ENCODE results near the gene KRTAP22-1. TPM values are rescaled to one million over a fixed set of nuclear protein-coding genes. Genes with fewer than 3 reads are reported as not detected.

Gene KRTAP22-1
- polyA plus RNA-seq, 6 donors from 2014 or later, result not detected

- Mint-ChIP-seq H3K9me3 (peaks cover 0 to 10% (median 6%) of the 10 kb centered on the region in 7 donors), H3K36me3 (no peaks in the 10 kb centered on the region), H3K4me3 (no peak within 1 kb of the TSS), H3K4me1 (no peaks in the 10 kb centered on the region), H3K27ac (no peak within 1 kb of the TSS), H3K27me3 (no peaks in the 10 kb centered on the region)
- DNase-seq (no peak), ATAC-seq (ENCODE audit: low read depth in 2 of 2) (no peak)
Measured at GRCh38 chr21:30598802-30599201, 2.1 kb upstream of the KRTAP22-1 start, which contains the start of gene KRTAP6-2. Gene KRTAP6-2 (minus strand): TSS chr21:30598902. CDS start chr21:30598874, 28 bp downstream.

- Mint-ChIP-seq H3K27me3 (no peaks in the 10 kb centered on the region), H3K36me3 (no peaks in the 10 kb centered on the region), H3K4me1 (no peaks in the 10 kb centered on the region), H3K9me3 (peaks cover 1 to 26% (median 14%) of the 10 kb centered on the region in 7 donors), H3K4me3 (no peak overlapping the region), H3K27ac (no peak overlapping the region)
- ATAC-seq (ENCODE audit: low read depth in 2 of 2) (no peak), DNase-seq (no peak)
Measured at GRCh38 chr21:30605968-30606367, 5.1 kb downstream of the KRTAP22-1 start.

GRCh38 chr21:30612132-30612531 lies 11.2 kb downstream of the KRTAP22-1 start:
- no peak for DNase-seq
- H3K36me3 Mint-ChIP-seq, result no peaks in the 10 kb centered on the region
- peaks cover 3 to 17% (median 10%) of the 10 kb centered on the region in 7 donors for H3K9me3 Mint-ChIP-seq
- H3K4me1 Mint-ChIP-seq, result no peaks in the 10 kb centered on the region
- H3K4me3 Mint-ChIP-seq, result no peak overlapping the region
- H3K27me3 Mint-ChIP-seq, result no peaks in the 10 kb centered on the region
- no peak for ATAC-seq (ENCODE audit: low read depth in 2 of 2)
- no peak overlapping the region for H3K27ac Mint-ChIP-seq

- Mint-ChIP-seq H3K4me3 (no peak within 1 kb of the TSS), H3K27me3 (no peaks in the 10 kb centered on the region), H3K36me3 (no peaks in the 10 kb centered on the region), H3K27ac (no peak within 1 kb of the TSS), H3K9me3 (peaks cover 3 to 13% (median 5%) of the 10 kb centered on the region in 7 donors), H3K4me1 (no peaks in the 10 kb centered on the region)
- DNase-seq, result no peak
- no peak for ATAC-seq (ENCODE audit: low read depth in 2 of 2)
Measured at GRCh38 chr21:30613836-30614235, 12.9 kb downstream of the KRTAP22-1 start, which contains the start of gene KRTAP6-1. Gene KRTAP6-1 (minus strand): TSS chr21:30613930. CDS start chr21:30613904, 26 bp downstream.

- H3K9me3 Mint-ChIP-seq, result peaks cover 3 to 13% (median 5%) of the 10 kb centered on the region in 7 donors
Measured at GRCh38 chr21:30615199-30615598, 14.3 kb downstream of the KRTAP22-1 start.

GRCh38 chr21:30616125-30616524 lies 15.2 kb downstream of the KRTAP22-1 start, which contains the start of gene KRTAP20-1:
Gene KRTAP20-1 (plus strand): TSS chr21:30616425. CDS start chr21:30616455, 30 bp downstream.
- Mint-ChIP-seq H3K4me1 (no peaks in the 10 kb centered on the region), H3K9me3 (peaks cover 0 to 8% (median 2%) of the 10 kb centered on the region in 7 donors), H3K36me3 (no peaks in the 10 kb centered on the region), H3K4me3 (no peak within 1 kb of the TSS), H3K27ac (no peak within 1 kb of the TSS), H3K27me3 (no peaks in the 10 kb centered on the region)
- ATAC-seq (ENCODE audit: low read depth in 2 of 2) (no peak), DNase-seq (no peak)

More at GRCh38 chr21:30615199-30615598, 14.3 kb downstream of the KRTAP22-1 start:
- H3K4me3 Mint-ChIP-seq, result no peak overlapping the region
- no peak for DNase-seq
- H3K27me3 Mint-ChIP-seq, result no peaks in the 10 kb centered on the region
- no peaks in the 10 kb centered on the region for H3K4me1 Mint-ChIP-seq
- no peak overlapping the region for H3K27ac Mint-ChIP-seq
- H3K36me3 Mint-ChIP-seq, result no peaks in the 10 kb centered on the region
- no peak for ATAC-seq (ENCODE audit: low read depth in 2 of 2)

- no peak overlapping the region for H3K27ac Mint-ChIP-seq
- ATAC-seq (ENCODE audit: low read depth in 2 of 2), result no peak
Measured at GRCh38 chr21:30620080-30620479, 19.2 kb downstream of the KRTAP22-1 start.

GRCh38 chr21:30620522-30620921 lies 19.6 kb downstream of the KRTAP22-1 start, which contains the start of gene KRTAP20-4:
Gene KRTAP20-4 (plus strand): TSS chr21:30620627.
- Mint-ChIP-seq H3K4me3 (no peak within 1 kb of the TSS), H3K27me3 (no peaks in the 10 kb centered on the region), H3K36me3 (no peaks in the 10 kb centered on the region), H3K9me3 (peaks cover 0 to 14% (median 4%) of the 10 kb centered on the region in 7 donors), H3K4me1 (no peaks in the 10 kb centered on the region), H3K27ac (no peak within 1 kb of the TSS)
- DNase-seq (no peak), ATAC-seq (ENCODE audit: low read depth in 2 of 2) (no peak)

More at GRCh38 chr21:30620080-30620479, 19.2 kb downstream of the KRTAP22-1 start:
- H3K4me3 Mint-ChIP-seq, result no peak overlapping the region
- H3K4me1 Mint-ChIP-seq, result no peaks in the 10 kb centered on the region
- no peak for DNase-seq
- H3K27me3 Mint-ChIP-seq, result no peaks in the 10 kb centered on the region
- H3K36me3 Mint-ChIP-seq, result no peaks in the 10 kb centered on the region
- H3K9me3 Mint-ChIP-seq, result peaks cover 0 to 14% (median 4%) of the 10 kb centered on the region in 7 donors

GRCh38 chr21:30623362-30623761 lies 22.5 kb downstream of the KRTAP22-1 start:
- ATAC-seq (ENCODE audit: low read depth in 2 of 2) (no peak), DNase-seq (no peak)
- no peaks in the 10 kb centered on the region for H3K36me3 Mint-ChIP-seq
- H3K9me3 Mint-ChIP-seq, result peaks cover 0 to 14% (median 8%) of the 10 kb centered on the region in 7 donors
- no peaks in the 10 kb centered on the region for H3K4me1 Mint-ChIP-seq
- no peak overlapping the region for H3K4me3 Mint-ChIP-seq
- no peaks in the 10 kb centered on the region for H3K27me3 Mint-ChIP-seq
- H3K27ac Mint-ChIP-seq, result no peak overlapping the region

- Mint-ChIP-seq H3K4me3 (no peak overlapping the region), H3K27me3 (no peaks in the 10 kb centered on the region), H3K27ac (no peak overlapping the region), H3K9me3 (peaks cover 0 to 14% (median 6%) of the 10 kb centered on the region in 7 donors), H3K36me3 (no peaks in the 10 kb centered on the region), H3K4me1 (no peaks in the 10 kb centered on the region)
- no peak for DNase-seq
- no peak for ATAC-seq (ENCODE audit: low read depth in 2 of 2)
Measured at GRCh38 chr21:30625449-30626165, 24.7 kb downstream of the KRTAP22-1 start.

- Mint-ChIP-seq H3K36me3 (no peaks in the 10 kb centered on the region), H3K4me1 (no peaks in the 10 kb centered on the region), H3K4me3 (no peak overlapping the region), H3K9me3 (peaks cover 0 to 11% (median 5%) of the 10 kb centered on the region in 7 donors), H3K27me3 (no peaks in the 10 kb centered on the region), H3K27ac (no peak overlapping the region)
- DNase-seq (no peak), ATAC-seq (ENCODE audit: low read depth in 2 of 2) (no peak)
Measured at GRCh38 chr21:30628109-30628508, 27.2 kb downstream of the KRTAP22-1 start.

- H3K27me3 Mint-ChIP-seq, result no peaks in the 10 kb centered on the region
- H3K4me3 Mint-ChIP-seq, result no peak overlapping the region
- ATAC-seq (ENCODE audit: low read depth in 2 of 2) (no peak), DNase-seq (no peak)
- no peaks in the 10 kb centered on the region for H3K4me1 Mint-ChIP-seq
- no peak overlapping the region for H3K27ac Mint-ChIP-seq
- H3K36me3 Mint-ChIP-seq, result no peaks in the 10 kb centered on the region
- peaks cover 0 to 11% (median 5%) of the 10 kb centered on the region in 7 donors for H3K9me3 Mint-ChIP-seq
Measured at GRCh38 chr21:30629200-30629599, 28.3 kb downstream of the KRTAP22-1 start.

- no peak for ATAC-seq (ENCODE audit: low read depth in 2 of 2)
- no peaks in the 10 kb centered on the region for H3K27me3 Mint-ChIP-seq
Measured at GRCh38 chr21:30634906-30635305, 34.0 kb downstream of the KRTAP22-1 start, which contains the start of gene KRTAP20-2. Gene KRTAP20-2 (plus strand): TSS chr21:30635206. CDS start chr21:30635264, 58 bp downstream.

GRCh38 chr21:30638686-30639085 lies 37.8 kb downstream of the KRTAP22-1 start:
- Mint-ChIP-seq H3K4me1 (no peaks in the 10 kb centered on the region), H3K36me3 (no peaks in the 10 kb centered on the region), H3K4me3 (no peak overlapping the region), H3K27ac (no peak overlapping the region), H3K27me3 (no peaks in the 10 kb centered on the region), H3K9me3 (peaks cover 5 to 14% (median 7%) of the 10 kb centered on the region in 7 donors)
- DNase-seq (no peak), ATAC-seq (ENCODE audit: low read depth in 2 of 2) (no peak)

More at GRCh38 chr21:30634906-30635305, 34.0 kb downstream of the KRTAP22-1 start, which contains the start of gene KRTAP20-2:
- peaks cover 4 to 11% (median 5%) of the 10 kb centered on the region in 7 donors for H3K9me3 Mint-ChIP-seq
- H3K36me3 Mint-ChIP-seq, result no peaks in the 10 kb centered on the region
- H3K27ac Mint-ChIP-seq, result no peak within 1 kb of the TSS
- H3K4me3 Mint-ChIP-seq, result no peak within 1 kb of the TSS
- DNase-seq, result no peak
- no peaks in the 10 kb centered on the region for H3K4me1 Mint-ChIP-seq
